ENCODE data around the gene RAB28.

DNA sequence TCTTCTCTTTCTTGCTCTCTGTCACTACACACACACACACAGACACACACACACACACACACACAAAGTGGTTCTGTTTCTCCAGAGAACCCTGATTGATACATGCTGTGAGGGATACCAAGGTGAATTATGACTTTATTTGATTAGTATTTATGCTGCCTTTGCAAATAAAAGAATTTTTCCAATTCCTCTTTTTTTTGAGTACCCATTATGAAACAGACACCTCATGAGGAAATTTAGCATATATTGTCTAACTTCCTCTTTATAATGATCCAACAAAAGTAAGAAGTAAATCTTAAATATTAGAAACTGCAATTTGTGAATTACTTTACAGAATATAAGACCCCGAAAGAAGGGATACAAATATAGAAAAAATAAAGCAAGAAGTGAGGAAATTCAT, 14.3 kb upstream of the RAB28 start:
- TF ChIP-seq, protein P1, sequence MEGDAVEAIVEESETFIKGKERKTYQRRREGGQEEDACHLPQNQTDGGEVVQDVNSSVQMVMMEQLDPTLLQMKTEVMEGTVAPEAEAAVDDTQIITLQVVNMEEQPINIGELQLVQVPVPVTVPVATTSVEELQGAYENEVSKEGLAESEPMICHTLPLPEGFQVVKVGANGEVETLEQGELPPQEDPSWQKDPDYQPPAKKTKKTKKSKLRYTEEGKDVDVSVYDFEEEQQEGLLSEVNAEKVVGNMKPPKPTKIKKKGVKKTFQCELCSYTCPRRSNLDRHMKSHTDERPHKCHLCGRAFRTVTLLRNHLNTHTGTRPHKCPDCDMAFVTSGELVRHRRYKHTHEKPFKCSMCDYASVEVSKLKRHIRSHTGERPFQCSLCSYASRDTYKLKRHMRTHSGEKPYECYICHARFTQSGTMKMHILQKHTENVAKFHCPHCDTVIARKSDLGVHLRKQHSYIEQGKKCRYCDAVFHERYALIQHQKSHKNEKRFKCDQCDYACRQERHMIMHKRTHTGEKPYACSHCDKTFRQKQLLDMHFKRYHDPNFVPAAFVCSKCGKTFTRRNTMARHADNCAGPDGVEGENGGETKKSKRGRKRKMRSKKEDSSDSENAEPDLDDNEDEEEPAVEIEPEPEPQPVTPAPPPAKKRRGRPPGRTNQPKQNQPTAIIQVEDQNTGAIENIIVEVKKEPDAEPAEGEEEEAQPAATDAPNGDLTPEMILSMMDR (optimal IDR thresholded peaks at IDR 0.05 in 1 of 3, IDR thresholded peaks at IDR 0.05 in 1 of 3, conservative IDR thresholded peaks at IDR 0.05 in 1 of 3; ENCODE audit: extremely low read depth in 1 of 3, insufficient read depth in 2 of 3, low read length in 3 of 3), result no peak
- no peak for TF ChIP-seq EZH2 (IDR thresholded peaks at IDR 0.05; ENCODE audit: low read length)
